Left ventricle myocardium inferior (tissue), 1 donor: ENCODE results near the gene DMKN. TPM values are rescaled to one million over a fixed set of nuclear protein-coding genes. Genes with fewer than 3 reads are reported as not detected.

Source experiments
- DNase-seq: peaks from one replicate; pipeline ENCODE4 v3.0.0-alpha.2; 2020
- H3K27ac ChIP-seq: fragments of 200-600 bp; replicated peaks from 2 replicates; pipeline ENCODE4 v1.8.0; 2021
- H3K27me3 ChIP-seq: fragments of 200-600 bp; 2 replicates; pipeline ENCODE4 v1.8.0; 2021; ENCODE audit warnings: low read depth
- H3K36me3 ChIP-seq: fragments of 200-600 bp; 2 replicates; pipeline ENCODE4 v1.8.0; 2021
- H3K4me1 ChIP-seq: fragments of 200-600 bp; 2 replicates; pipeline ENCODE4 v1.8.0; 2021
- H3K4me3 ChIP-seq: fragments of 200-600 bp; 2 replicates; pipeline ENCODE4 v1.8.0; 2021; ENCODE audit warnings: mild to moderate bottlenecking, moderate library complexity
- H3K9me3 ChIP-seq: fragments of 200-600 bp; replicated peaks from 2 replicates; pipeline ENCODE4 v1.8.0; 2021
- intact Hi-C: fragments of 100-400 bp; cut with micrococcal nuclease; formaldehyde crosslinking; loops from one replicate; pipeline ENCODE4 v1.11.0; 2022
- total RNA-seq: library from RNA; stranded (reverse); fragmentation: NEBNext Ultra II Directional; extraction: Animal tissue kit (Norgen Biotek cat#: 25700); gene quantifications from one replicate; pipeline ENCODE4 v1.2.1, GENCODE V29; 2021
- TF ChIP-seq, protein P1 (sequence below): fragments of 200-600 bp; IDR thresholded peaks from 2 replicates; pipeline ENCODE4 v1.8.0; 2021; ENCODE audit warnings: antibody characterized with exemption, mild to moderate bottlenecking, borderline replicate concordance
- donor health status: DM: no; HTN: yes; CAD: no; lungs with severe emphysema.

Gene DMKN
- total RNA-seq, 1 donor from 2014 or later: 7.9 TPM

DNA sequence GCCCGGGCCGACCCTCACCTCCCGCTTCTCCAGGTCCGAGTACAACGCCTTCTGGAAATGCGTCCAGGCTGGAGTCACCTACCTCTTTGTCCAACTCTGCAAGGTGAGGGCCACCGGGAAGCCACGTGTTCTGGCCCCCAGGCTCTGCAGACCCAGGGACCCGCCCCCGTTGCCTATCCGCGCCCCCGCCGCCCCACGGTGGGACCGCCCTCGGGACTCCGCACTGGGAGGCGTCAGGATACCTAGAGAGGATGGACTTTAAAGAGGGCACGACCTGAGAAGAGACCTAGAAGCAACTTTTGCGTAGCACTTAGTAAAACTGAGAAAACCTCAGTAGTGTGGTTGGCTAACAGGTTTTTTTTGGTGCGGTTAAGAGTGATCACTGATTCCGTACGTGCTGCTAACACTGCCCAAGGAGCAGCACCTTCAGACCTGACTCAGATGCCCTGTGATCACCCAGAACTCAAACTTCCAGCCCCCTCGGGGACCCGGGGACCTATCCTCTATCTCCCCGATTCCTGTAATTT lies 32.5 kb upstream of the DMKN start:
- TF ChIP-seq, protein P1, sequence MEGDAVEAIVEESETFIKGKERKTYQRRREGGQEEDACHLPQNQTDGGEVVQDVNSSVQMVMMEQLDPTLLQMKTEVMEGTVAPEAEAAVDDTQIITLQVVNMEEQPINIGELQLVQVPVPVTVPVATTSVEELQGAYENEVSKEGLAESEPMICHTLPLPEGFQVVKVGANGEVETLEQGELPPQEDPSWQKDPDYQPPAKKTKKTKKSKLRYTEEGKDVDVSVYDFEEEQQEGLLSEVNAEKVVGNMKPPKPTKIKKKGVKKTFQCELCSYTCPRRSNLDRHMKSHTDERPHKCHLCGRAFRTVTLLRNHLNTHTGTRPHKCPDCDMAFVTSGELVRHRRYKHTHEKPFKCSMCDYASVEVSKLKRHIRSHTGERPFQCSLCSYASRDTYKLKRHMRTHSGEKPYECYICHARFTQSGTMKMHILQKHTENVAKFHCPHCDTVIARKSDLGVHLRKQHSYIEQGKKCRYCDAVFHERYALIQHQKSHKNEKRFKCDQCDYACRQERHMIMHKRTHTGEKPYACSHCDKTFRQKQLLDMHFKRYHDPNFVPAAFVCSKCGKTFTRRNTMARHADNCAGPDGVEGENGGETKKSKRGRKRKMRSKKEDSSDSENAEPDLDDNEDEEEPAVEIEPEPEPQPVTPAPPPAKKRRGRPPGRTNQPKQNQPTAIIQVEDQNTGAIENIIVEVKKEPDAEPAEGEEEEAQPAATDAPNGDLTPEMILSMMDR: no peak
- Histone ChIP-seq H3K27ac (peak overlapping the region; percentile 88), H3K4me1 (peaks cover 35% of the 10 kb centered on the region), H3K36me3 (peaks cover 12% of the 10 kb centered on the region), H3K4me3 (peak overlapping the region; percentile 84), H3K9me3 (no peaks in the 10 kb centered on the region), H3K27me3 (no peaks in the 10 kb centered on the region)
- intact Hi-C loops: no loop called here
- peak; percentile 37 for DNase-seq

DNA sequence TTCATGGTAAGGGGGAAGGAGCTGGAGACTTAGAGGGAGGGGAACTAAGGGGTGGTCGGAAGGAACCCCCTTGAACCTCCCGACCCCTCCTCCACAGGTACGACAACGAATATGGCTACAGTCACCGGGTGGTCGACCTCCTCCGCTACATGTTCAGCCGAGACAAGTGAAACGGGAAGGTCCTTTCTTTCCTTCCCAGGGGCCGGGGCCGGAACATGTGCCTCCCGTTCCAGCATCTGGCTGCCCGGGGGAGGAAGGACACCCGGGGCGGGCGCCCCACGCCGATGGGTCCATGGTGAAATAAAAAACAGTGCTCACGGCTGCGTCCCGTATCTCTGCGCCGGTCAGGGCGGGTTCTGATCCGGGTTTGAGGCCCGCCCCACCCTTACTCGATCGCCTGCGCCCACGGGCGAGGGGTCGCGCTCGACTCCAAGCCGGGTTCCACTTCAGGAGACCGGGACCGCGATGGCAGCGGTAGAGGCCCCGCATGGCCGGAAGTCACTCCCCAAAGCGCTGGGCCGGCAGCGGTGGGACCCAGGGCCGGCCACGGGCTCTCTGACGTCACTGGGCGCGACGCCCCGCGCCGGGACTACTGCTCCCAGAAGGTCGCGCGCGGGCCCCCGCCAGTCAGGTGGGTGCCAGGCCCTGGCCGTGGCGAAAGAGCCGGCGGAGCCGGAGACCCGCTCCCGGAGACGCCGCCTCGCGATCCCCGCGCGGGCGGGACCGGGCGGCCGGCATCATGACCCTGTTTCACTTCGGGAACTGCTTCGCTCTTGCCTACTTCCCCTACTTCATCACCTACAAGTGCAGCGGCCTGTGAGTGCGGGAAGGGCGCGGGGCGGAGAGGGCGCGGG lies 31.8 kb upstream of the DMKN start, which contains the start of gene TMEM147:
Gene TMEM147 (plus strand): TSS at position 626 of the 854 bp plus-strand sequence. CDS start 114 bp downstream, at position 740.
- intact Hi-C loops: no loop called here
- peaks cover 35% of the 10 kb centered on the region for H3K4me1 ChIP-seq
- TF ChIP-seq, protein P1: no peak
- peak within 1 kb of the TSS; percentile 84 for H3K4me3 ChIP-seq
- peak; percentile 94 for DNase-seq
- H3K36me3 ChIP-seq: peaks cover 12% of the 10 kb centered on the region
- no peaks in the 10 kb centered on the region for H3K9me3 ChIP-seq
- no peaks in the 10 kb centered on the region for H3K27me3 ChIP-seq
- peak within 1 kb of the TSS; percentile 88 for H3K27ac ChIP-seq

DNA sequence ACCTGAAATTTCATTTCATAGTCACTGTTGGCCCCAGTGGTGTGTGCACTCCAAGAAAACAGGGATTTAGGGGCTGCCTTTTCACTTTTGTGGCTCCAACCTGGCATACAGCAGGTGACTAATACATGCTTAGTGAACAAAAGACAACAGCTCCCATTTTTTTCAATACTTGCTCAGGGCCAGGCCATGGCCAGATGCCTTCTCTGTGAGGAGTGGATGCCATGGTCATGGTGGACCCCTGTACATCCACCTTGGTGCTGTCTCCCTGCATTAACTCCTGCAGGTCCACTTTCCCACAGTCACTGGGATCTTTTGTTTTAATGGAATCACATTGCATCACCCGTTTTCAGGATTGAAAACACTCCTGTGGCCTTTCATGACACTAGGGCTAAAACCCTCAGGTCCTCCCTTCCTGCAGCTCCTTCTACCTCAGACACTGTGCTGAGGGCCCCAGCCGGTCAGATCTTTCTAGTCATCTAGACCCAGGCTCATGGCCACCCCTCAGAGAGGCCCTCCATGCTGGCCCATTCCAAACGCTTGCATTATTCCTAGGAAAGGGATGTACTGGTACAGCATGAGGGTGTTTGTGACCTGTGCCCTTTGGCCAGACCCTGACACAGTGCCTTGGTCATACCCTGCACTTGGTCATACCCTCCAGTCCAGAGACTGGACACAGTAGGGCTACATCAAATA lies 30.8 kb upstream of the DMKN start:
- peaks cover 12% of the 10 kb centered on the region for H3K36me3 ChIP-seq
- intact Hi-C loops: no loop called here
- no peaks in the 10 kb centered on the region for H3K27me3 ChIP-seq
- peak overlapping the region; percentile 84 for H3K4me3 ChIP-seq
- H3K9me3 ChIP-seq: no peaks in the 10 kb centered on the region
- H3K4me1 ChIP-seq: peaks cover 35% of the 10 kb centered on the region
- H3K27ac ChIP-seq: peak overlapping the region; percentile 88
- TF ChIP-seq, protein P1: no peak
- no peak for DNase-seq

DNA sequence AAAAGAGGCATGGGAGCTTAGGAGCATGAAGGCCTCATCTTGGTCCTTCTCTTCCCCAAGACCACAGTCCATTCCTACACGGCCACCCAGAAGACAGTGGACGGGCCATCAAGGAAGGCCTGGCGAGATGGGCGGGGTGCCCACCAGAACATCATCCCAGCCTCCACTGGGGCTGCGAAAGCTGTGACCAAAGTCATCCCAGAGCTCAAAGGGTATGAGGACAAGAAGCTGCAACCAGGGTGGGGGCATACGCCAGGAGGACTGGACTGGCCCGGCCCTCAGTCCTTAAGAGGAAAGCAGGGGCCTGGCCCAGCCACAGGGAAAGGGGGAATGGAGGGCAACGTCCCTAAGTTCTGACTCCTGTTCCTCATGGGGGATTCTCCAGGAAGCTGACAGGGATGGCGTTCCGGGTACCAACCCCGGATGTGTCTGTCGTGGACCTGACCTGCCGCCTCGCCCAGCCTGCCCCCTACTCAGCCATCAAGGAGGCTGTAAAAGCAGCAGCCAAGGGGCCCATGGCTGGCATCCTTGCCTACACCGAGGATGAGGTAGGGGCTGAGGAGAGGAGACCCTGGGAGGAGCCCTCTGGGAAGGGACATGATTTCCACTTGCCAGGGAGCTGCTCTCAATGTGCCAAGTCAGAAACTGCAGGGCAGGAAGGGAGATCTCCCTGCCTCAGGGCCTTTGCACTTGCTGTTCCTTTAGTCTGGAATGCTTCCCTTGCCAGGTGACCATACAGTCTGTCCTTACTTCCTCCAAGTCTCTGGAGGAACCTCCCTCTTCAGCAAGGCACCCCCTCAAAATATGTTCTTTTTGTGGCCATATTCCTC lies 30.0 kb upstream of the DMKN start:
- Histone ChIP-seq H3K27me3 (no peaks in the 10 kb centered on the region), H3K27ac (no peak overlapping the region), H3K4me3 (no peak overlapping the region), H3K9me3 (no peaks in the 10 kb centered on the region), H3K4me1 (peaks cover 35% of the 10 kb centered on the region), H3K36me3 (peaks cover 12% of the 10 kb centered on the region)
- intact Hi-C loops: no loop called here
- no peak for DNase-seq
- TF ChIP-seq, protein P1: no peak

DNA sequence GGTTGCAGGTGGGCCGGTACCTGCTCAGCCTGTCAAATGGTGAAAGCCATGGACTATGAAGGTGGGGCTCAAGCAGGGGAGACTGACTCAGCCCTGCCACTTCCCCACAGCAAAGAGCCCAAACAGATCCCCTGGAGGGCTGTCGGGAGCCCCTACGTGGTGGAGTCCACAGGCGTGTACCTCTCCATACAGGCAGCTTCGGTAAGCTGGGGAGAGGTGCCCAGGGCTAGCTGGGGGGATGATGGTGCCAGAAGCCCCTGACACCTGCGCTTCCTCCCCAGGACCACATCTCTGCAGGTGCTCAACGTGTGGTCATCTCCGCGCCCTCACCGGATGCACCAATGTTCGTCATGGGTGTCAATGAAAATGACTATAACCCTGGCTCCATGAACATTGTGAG lies 28.8 kb upstream of the DMKN start:
- Histone ChIP-seq H3K4me1 (peaks cover 34% of the 10 kb centered on the region), H3K36me3 (peaks cover 7% of the 10 kb centered on the region), H3K9me3 (no peaks in the 10 kb centered on the region), H3K4me3 (no peak overlapping the region), H3K27me3 (no peaks in the 10 kb centered on the region), H3K27ac (no peak overlapping the region)
- TF ChIP-seq, protein P1: no peak
- no peak for DNase-seq
- intact Hi-C loops: no loop called here
